Ovary (tissue), 9 donors: ENCODE data around the gene UROC1. TPM values are rescaled to one million over a fixed set of nuclear protein-coding genes. Genes with fewer than 3 reads are reported as not detected.
A peak's percentile ranks its signal among the peaks of the same experiment; 100 is the strongest.

Experiments
- DNase-seq, 5 donors: peaks; one replicate each; pipeline ENCODE4 v3.0.0-alpha.2; 2019 to 2020
- H3K27ac ChIP-seq, 2 donors: fragments of 200-600 bp; one replicate each; pipeline versions ENCODE4 v1.5.1 to v1.8.0; 2019 to 2022
- H3K27me3 ChIP-seq: fragments of 200-600 bp; one replicate; pipeline ENCODE4 v1.8.0; 2022
- H3K36me3 ChIP-seq: fragments of 200-600 bp; sonication (generic); one replicate; pipeline ENCODE4 v1.5.1; 2019
- H3K4me1 ChIP-seq: one replicate; pipeline ENCODE4 v1.8.1; 2013; ENCODE audit warnings: mild to moderate bottlenecking, moderate library complexity; ENCODE audit not compliant: insufficient read depth
- H3K4me3 ChIP-seq: fragments of 200-600 bp; sonication (generic); one replicate; pipeline ENCODE4 v1.5.1; 2017
- H3K9me3 ChIP-seq, 2 donors: fragments of 200-600 bp in 1 of 2; sonication (generic) in 1 of 2; one replicate each; pipeline versions ENCODE4 v1.5.1 to v1.8.1; 2013 to 2019; ENCODE audit warnings: mild to moderate bottlenecking in 1 of 2, moderate library complexity in 1 of 2
- EP300 ChIP-seq: sonication (generic); formaldehyde crosslinking; IDR thresholded peaks from one replicate; pipeline ENCODE4 v1.6.1; 2017; ENCODE audit warnings: antibody characterized with exemption
- POLR2A ChIP-seq: fragments of 450-650 bp; IDR thresholded peaks from one replicate; pipeline ENCODE4 v1.6.1; 2017; ENCODE audit warnings: antibody characterized with exemption, mild to moderate bottlenecking, moderate library complexity
- WGBS, 3 donors: extraction: QIAGEN DNeasy Blood & Tissue Kit in 1 of 3; methylation state at CpG; one replicate each; pipeline versions ENCODE4 v1.1.5 to v1.1.7; 2013 to 2017; 5-methylcytosine and 5-hydroxymethylcytosine counted together
- intact Hi-C, 4 donors: fragments of 100-400 bp; cut with DNase I; formaldehyde crosslinking; loops; one replicate each; pipeline versions ENCODE4 v1.11.0 to v1.15.1; 2022 to 2023
- polyA plus RNA-seq, 2 donors: library from polyadenylated mRNA; stranded (reverse); fragments of 200-250 nt in 1 of 2; fragments of 350-450 nt in 1 of 2; fragmentation: Illumina TruSeq in 1 of 2; extraction: RNeasy Lipid Tissue Mini Kit (QIAGEN cat#74804) in 1 of 2; gene quantifications; one replicate each; pipeline ENCODE4 v1.2.3, GENCODE V29; 2013 to 2014
- total RNA-seq, 7 donors: library from RNA; depleted of rRNA in 2 of 7; stranded (reverse); fragments of >200 nt in 2 of 7; fragmentation: NEBNext Ultra II Directional in 3 of 7; extraction: Animal tissue kit (Norgen Biotek cat#: 25700) in 3 of 7; gene quantifications; one replicate each; pipeline versions ENCODE4 v1.1.0 to v1.2.4, GENCODE V29; 2016 to 2023
- TF ChIP-seq, protein P1 (sequence below), 3 donors: fragments of 450-650 bp in 2 of 3; fragments of 200-600 bp in 1 of 3; IDR thresholded peaks; one replicate each; pipeline versions ENCODE4 v1.5.1 to v1.8.0; 2016 to 2022; ENCODE audit warnings: antibody characterized with exemption in 3 of 3, mild to moderate bottlenecking in 1 of 3
- donor health status: DM: no; HTN: no; CAD: no; lungs with moderate emphysema.
- donor health status: DM: no; HTN: no; CAD: no.
- donor health status: Bipolar disorder and iron deficiency.
- donor health status: DM: yes; HTN: yes; CAD: no.
- donor health status: DM: no; HTN: no; CAD: no.
- donor health status: DM: yes; HTN: yes; CAD: no.

UROC1 gene
- total and polyA plus RNA-seq, 9 donors: 0.06 to 0.32 (median 0.12) TPM; not detected in 4

DNA sequence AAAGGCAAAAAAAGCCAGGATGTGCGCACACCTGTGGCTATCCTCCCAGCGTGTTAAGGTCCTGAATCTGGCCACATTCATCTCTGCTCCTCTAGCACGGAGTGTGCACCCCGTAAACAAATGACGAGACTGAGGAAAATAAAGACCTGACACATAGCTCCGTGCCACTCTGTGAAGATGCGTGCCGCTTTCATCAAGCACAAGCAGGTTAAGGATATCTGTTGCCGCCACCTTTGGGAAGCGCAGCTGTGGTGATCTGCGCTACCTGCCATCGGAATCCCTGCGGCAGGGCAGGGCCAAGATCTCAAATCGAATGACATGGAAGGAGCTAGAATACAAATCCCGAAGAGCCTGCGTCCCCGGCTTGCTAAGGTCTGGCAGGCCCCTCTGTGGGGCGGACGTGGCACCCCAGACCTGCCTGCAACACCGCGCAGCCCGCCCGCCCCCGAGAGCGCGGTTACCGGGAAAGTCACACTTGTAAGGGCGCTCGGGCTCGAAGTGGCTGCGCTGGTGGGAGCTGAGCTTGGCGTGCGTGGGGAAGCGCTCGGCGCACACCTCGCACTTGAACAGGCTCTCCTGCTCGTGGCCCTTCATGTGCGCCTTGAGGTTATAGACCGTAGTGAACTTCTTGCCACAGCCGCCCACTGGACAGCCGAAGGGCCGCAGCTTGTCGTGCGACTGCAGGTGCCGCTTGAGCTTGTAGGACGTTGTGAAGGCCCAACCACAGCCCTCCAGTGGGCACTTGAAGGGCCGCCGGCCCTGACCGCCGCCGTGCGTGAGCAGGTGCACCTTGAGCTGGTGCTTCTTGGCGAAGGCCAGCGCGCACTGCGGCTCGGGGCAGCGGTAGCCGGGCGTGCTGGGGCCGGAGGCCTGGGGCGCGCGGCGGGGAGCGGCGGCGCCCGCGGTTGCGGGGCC lies 42.8 kb downstream of the UROC1 start:
- Histone ChIP-seq H3K27ac (peak overlapping the region; percentile 90 to 93), H3K4me3 (peak overlapping the region; percentile 63), H3K36me3 (no peaks in the 10 kb centered on the region), H3K4me1 (peaks cover 23% of the 10 kb centered on the region), H3K27me3 (no peaks in the 10 kb centered on the region), H3K9me3 (no peaks in the 10 kb centered on the region)
- intact Hi-C loops: loop anchor here in 2 of 4 donors (5.0 to 10.0 kb wide), 2 partner anchors 117 to 210 kb away; partner anchors contain the start of gene KLF15 (in 1 of the 2)
- 4 to 6% (median 6%) methylated on average over 53 to 72 of the region's 72 CpGs for WGBS, 3 donors
- no peak for TF ChIP-seq POLR2A
- no peak for TF ChIP-seq EP300
- TF ChIP-seq, protein P1, sequence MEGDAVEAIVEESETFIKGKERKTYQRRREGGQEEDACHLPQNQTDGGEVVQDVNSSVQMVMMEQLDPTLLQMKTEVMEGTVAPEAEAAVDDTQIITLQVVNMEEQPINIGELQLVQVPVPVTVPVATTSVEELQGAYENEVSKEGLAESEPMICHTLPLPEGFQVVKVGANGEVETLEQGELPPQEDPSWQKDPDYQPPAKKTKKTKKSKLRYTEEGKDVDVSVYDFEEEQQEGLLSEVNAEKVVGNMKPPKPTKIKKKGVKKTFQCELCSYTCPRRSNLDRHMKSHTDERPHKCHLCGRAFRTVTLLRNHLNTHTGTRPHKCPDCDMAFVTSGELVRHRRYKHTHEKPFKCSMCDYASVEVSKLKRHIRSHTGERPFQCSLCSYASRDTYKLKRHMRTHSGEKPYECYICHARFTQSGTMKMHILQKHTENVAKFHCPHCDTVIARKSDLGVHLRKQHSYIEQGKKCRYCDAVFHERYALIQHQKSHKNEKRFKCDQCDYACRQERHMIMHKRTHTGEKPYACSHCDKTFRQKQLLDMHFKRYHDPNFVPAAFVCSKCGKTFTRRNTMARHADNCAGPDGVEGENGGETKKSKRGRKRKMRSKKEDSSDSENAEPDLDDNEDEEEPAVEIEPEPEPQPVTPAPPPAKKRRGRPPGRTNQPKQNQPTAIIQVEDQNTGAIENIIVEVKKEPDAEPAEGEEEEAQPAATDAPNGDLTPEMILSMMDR (IDR thresholded peaks at IDR 0.05): no peak
- DNase-seq: peak in 4 of 5 donors; percentile 27 to 59 (median 50)

DNA sequence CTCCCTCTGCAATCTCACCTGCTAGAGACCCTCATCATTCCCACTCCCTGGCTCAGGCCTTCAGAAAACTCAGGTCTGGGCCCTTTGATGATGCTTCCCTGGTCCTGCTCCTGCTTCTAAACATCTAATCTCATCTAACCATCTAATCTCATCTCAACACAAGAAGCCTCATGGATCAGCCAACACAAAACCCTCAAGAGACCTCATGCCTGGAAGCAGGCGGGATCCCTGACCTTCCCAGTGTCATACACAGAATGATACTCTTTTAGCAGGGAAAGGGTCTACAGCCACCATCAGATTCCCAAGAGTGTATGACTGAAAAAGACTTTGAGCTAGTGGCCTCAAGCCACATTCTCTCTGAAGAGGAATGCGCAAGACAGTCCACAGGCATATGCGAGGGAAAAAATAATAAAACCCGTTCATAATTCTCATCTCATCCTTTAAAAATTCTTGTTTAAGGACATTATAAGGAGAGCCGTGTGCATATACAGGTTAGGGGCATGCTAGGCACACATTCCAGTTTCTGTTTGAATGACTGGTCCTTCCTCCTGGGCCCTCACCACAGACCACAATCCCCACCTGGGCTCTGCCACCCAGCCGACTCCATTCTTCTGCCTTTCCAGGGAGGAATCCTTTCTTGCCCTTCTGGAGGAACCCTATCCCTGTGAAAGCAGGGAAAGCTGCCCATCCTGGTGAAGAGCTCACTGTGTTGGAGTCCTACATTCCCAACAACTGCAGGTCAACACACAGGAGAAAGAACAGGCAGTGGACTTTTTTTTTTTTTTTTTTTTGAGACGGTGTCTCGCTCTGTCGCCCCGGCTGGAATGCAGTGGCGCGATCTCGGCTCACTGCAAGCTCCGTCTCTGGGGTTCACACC lies 44.0 kb downstream of the UROC1 start:
- no peak overlapping the region for H3K27ac ChIP-seq
- DNase-seq: peak in 1 of 5 donors; percentile 10
- H3K36me3 ChIP-seq: no peaks in the 10 kb centered on the region
- 64 to 72% (median 71%) methylated on average over 14 of the region's 14 CpGs for WGBS, 3 donors
- intact Hi-C loops: loop anchor here in 1 of 4 donors (10.0 kb wide), 1 partner anchor 209 kb away; no protein-coding TSS in a partner anchor
- H3K9me3 ChIP-seq: no peaks in the 10 kb centered on the region
- H3K4me1 ChIP-seq: peaks cover 23% of the 10 kb centered on the region
- no peak overlapping the region for H3K4me3 ChIP-seq
- H3K27me3 ChIP-seq: no peaks in the 10 kb centered on the region
- TF ChIP-seq EP300 (no peak), POLR2A (no peak)
- TF ChIP-seq, protein P1 (IDR thresholded peaks at IDR 0.05): no peak

DNA sequence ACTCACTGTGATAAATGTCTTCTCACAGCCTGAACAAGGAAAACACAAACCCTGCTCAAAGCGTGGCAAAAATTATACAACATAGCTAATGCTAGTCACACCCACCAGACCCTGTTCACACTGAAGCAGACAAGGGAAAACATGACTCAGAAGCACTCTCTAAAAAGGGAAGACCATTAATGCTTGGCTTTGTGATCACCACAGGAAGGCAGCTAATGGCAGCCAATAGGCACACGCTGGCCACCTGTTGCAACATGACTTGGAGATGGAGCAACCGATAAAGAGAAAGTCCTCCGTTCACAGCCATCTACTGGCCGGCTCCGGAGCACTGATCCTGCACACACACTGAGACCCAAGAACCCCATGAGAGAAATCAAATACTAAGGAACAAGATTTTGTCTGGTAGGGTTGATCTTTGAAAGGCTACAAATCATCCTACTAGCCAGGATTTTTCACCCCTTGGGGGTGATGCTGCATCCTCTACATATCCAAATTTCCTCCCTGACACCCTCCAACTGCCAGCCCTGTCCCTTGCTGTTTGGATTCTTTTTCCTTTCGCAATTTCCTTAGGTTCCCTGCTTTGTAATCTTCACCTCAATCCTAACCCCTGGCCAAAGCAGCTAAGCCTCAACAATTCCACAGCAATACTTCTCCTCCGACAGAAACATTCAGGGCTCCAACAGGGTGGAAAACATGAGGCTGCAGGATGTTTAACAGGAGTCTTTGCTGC lies 45.1 kb downstream of the UROC1 start:
- Histone ChIP-seq H3K27me3 (no peaks in the 10 kb centered on the region), H3K4me3 (no peak overlapping the region), H3K4me1 (peaks cover 23% of the 10 kb centered on the region), H3K27ac (no peak overlapping the region), H3K9me3 (no peaks in the 10 kb centered on the region), H3K36me3 (no peaks in the 10 kb centered on the region)
- 53 to 57% (median 54%) methylated on average over 8 of the region's 8 CpGs for WGBS, 3 donors
- intact Hi-C loops: loop anchor here in 1 of 4 donors (10.0 kb wide), 1 partner anchor 208 kb away; no protein-coding TSS in a partner anchor
- TF ChIP-seq POLR2A (no peak), EP300 (no peak)
- TF ChIP-seq, protein P1 (IDR thresholded peaks at IDR 0.05): no peak
- peak in 1 of 5 donors; percentile 5 for DNase-seq
